Midbrain (tissue), 1 donor: ENCODE results near the gene CCDC78.

Experiments
- DNase-seq: peaks from one replicate; lab custom pipeline; 2025; lab: John Stamatoyannopoulos, UW

The CCDC78 gene

DNA sequence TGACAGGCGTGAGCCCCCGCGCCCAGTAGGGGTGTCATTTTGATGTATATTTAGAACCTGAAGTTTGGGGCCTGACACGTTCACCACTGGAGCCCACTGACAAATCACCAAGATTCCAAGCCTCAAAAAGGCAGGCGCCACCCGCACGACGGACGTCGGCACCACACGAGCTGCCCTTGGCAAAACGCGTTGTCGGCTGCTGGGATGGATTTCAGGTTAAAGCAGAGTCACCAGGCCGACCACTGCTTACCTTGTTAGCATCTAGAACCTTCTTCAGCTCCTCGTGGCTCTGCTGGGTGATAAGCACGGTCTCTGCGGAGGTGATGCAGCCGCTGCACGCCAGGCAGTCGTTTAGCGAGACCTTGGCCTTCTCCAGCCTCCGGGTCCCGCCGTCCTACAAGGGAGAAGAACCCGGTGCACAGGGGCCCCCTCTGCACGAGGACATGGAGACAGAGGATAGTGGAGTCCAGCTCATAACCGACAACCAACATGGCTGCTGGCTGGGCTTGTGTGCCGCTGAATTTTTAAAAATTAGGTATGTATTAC is 10.8 kb upstream of the CCDC78 start:
- no peak for DNase-seq

DNA sequence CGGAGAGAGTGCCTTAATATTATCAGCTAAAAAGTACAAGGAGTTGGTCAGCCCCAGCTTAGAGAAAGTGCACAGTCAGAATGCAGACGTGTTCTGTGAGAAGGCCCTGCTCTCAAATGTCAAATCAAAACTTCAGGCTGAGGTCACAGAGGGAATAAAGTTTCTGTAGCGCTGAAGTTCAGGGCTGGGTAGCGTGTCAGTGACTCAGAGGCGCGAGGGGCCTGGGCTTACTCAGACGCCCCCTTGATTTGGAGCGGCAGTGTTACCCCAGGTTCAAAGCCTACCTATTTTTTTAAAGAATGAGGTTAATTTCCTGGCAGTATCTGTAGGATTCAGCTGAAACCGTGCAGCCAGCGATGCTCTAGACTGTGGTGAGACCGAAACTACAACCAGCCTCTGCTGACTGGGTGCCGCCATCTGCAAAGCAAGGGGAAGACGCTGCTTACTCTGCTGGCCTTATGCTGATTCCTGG is 9.8 kb upstream of the CCDC78 start:
- DNase-seq, result no peak

DNA sequence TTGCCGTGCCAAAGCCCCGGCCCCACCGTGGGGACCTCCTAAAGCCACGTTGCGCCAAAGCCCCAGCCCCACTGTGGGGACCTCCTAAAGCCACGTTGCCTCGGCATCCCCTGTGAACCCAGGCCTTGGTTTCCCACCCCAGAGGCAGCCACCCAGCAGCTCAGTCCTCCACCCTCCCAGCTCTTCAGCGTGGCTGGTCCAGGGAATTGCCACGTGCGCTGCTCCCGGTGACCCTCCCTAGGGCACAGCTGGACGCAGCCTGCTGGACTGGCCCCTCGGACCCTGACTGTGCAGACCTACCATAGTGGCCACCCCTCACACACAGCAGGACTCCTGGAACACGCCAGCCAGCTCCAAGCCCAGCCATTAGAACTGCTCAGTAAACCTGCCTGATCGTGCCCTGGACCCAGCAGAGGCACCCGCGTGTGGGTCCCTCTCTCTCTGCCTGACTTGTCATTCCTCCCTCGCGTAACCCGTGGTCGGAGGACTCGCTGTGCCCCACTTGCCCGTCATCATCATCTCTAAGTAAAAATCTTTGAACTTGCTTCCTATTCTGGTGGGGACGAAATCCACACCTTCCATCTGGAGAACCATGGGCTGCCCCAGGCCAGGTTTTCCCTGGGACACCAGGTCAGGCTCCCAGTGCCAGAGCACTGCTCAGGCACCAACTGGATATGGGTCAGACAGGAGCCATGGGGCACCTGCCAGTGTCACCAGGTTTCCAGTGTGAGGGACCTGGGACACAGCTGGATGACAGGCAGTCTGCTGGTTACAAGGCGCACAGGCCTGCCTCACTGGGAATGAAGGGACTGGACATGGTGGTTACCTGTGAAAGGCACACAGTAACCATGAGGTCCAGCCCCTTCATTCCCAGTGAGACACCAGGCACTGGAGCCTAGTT is 9.0 kb upstream of the CCDC78 start:
- no peak for DNase-seq

DNA sequence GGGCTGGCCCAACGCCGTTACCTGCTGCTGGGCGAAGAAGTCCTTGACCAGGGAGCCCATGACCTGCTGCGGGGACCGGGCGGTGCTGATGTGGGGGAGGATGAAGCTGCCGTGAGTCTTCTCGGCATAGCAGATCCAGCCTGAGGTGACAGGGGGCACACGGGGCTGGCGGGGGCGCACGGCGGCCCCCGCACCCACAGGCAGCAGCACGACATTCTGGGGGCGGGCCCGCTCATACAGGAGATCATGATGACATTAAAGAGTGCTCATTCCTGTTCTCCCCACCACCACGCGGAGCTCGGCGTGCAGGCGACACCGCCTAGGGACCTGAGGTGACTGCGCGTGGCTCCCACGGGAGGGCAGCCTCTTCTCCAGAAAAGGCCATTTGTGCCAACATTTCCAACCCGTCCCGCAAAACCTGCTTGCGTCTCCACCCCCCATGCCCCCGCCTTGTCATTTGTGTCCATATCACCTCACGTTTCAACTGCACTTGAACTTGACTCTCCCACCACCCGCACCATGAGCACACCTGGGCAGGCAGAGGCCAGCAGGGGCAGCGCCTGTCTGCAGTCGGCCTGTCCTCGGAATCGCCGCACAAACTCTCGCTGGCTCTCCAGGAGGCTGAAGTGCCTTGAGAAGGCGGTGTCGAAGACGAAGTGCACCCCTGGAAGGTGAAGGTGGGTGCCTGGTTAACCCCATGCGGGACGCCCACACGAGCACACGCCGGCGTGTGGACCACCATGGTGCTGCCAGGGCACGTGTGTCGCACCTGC is 8.2 kb upstream of the CCDC78 start:
- no peak for DNase-seq

DNA sequence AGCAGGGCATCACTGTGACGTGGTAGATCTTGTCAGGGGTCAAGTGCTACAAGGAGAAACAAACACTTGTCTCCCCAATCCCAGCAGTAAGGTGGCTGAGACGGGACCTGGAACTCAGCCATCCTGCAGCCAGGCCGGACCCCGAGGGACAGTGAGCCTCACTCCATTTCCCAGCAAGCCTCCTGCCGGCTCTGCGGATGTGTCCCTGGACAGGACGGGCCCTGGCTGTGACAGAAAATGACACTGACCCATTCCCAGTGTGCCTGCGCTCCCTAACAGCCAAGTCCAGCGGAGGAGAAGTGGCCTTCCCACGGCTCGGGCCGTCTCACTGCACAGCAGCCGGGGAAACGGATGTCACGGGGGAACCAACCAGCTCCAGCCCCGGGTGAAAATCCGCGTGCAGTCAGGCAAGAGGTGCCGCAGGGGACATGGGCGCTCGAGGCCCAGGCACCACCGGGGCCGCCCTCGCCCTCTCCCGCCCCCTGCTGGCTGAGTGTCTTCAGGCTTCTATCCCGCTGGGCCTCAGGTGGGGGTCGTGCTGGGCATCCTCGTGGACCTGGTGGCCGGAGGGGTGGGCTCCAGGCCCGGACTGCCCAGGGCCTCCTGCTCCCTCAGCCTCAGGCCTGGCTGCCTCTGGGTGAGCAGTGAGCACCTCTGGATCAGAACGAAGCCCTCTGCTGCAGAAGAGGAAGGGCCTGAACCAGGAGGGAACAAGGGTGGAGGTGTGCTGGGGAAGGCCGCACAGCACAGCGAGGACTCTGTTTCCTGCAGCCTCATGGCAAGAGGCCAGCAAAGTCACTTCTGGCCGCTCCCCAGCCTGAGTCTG is 7.4 kb upstream of the CCDC78 start:
- DNase-seq, result no peak

DNA sequence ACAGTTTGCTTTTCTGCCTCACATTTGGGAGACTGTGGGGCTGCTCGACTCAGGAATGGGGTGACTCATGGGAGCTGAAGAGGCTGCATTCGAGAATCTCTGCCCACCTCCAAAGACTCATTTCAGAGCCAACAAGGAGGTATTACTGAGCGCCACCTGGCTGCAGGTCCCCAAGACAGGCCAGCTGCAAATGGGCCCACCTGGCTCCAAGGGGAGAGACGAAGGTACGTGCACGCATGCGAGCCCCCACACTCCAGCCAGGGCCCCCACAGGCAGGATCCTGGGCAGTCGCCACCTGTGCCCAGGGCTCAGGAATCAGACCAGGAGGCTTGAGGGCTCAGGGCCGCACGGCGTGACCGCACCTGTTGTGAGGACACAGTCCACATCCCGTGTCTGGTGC is 6.7 kb upstream of the CCDC78 start:
- no peak for DNase-seq

DNA sequence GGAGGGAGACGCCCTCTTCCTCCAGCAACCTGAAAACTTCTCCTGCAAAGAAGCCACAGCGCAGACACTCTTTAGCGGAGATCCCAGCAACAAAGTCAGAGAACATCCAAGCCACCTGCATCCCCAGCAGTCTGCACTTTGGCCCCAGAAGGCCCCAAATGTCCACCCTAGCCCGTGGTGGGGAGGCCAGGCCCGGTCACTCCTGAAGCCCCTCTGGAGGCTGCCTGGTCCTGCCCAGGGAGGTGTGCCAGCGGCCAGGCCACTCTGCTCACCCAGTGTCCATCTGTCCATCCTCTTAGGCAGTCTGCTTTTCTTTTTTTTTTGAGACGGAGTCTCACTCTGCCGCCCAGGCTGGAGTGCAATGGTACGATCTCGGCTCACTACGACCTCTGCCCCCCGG is 6.1 kb upstream of the CCDC78 start:
- no peak for DNase-seq

DNA sequence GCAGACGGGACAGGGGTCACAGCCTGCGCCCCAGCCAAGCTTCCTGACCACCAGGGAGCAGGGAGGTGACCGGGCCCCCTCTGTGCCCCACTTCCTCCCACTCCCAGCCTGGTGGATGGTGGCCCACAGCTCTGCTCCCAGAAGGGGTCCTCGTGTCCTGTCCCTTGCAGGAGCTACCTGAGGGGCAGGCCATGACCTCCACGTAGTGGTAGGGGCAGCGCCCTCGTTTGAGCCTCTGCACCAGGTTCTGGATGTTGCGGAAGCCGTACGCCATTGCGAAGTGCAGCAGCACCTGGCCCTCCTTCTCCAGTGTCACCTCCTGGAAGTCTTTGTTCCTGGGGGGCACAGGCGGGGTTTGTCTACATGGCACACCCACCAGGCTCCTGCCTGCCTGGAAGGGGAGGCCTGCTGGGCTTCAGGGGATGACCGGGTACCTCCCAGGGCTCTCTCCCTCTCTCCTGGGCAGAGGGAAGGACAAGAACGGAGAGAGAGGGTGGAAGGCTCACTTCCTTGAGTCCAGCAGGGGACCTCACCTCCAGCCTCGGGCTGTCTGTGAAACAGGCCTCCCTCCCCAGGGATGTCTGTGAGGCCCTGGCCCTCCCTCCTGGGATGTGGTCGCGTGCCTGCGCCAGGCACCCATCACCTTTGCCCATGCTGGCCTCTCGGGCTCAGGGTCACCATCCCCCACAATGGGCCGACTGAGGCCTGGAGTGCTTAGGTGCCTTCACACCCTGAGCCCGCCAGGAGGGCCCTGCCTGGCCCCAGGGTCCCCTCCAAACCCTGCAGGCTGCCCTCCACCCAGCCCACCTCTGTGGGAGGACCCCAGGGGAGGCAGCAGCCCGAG is 4.6 kb upstream of the CCDC78 start:
- no peak for DNase-seq

DNA sequence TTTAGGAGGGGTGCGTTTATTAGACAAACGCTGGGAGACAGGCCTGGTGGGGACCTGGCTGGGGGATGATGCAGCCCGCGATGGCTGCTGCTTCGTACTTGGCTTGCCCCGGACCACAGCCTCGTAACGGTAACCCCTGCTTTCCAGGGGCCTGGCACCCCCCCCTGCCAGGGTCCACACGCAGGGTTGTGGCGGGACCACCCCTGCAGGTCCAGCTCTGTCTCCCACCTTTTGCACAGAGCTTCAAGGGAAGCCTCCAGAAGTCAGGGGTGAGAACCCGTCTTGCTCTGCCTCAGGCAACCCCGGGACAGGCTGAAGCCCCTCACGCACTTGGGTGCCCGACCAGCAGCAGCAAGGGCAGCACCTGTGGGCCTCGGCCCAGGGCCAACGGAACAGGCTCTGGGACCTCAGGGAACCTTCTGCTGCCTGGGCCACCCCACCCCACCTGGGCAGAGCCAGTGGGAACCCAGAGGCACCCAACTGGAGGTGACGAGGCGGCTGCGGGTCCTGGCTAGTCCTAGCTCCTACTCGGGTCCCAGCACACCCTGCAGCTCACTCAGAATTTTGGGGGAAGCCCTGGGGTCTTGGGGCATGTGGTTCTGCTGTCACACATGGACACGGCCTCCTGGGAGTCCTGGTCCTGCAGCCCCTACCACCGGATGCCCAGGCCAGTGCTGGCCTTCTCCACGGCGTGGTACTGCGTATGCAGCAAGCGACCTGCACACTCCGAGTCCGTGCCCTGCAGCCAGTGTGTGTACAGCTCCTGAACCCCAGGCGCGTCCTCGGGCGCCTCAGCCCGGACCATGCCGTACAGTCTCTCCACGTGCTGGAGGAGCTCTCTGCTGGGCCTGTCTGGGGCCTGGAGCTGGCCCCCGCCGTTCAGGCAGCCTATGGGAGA is 3.8 kb upstream of the CCDC78 start:
- no peak for DNase-seq

DNA sequence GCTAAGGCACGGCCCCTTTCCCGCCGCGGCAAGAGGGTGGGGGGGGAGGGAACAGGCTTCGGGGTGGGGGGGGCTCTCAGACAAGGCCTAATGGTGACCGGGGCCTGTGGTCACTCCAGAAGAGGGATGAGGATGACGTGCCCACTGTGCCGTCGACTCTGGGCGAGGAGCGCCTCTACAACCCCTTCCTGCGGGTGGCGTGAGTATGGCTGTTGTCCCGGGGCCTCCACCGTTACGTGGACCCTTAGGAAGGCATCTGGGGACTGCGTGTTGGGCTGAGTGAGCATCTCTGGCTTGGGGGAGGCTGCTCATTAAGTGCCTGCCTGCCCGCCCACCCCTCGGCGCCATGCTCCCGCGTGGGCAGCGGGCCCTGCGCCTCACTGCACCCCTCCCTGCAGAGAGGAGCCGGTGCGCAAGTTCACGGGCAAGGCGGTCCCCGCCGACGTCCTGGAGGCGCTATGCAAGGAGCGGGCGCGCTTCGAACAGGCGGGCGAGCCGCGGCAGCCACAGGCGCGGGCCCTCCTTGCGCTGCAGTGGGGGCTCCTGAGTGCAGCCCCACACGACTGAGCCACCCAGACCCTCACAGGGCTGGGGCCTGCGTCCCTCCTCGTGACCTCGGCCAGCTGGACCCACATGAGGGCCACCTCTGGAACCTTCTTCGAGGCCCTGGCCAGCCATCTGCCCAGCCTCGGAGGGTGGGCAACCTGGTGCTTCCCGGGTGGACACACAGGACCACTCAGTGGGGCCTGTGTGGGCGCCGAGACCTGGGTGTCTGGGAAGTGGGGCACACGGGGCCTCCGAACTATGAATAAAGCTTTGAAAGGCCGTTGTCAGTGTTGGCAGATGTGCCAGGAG is 2.9 kb upstream of the CCDC78 start:
- no peak for DNase-seq

DNA sequence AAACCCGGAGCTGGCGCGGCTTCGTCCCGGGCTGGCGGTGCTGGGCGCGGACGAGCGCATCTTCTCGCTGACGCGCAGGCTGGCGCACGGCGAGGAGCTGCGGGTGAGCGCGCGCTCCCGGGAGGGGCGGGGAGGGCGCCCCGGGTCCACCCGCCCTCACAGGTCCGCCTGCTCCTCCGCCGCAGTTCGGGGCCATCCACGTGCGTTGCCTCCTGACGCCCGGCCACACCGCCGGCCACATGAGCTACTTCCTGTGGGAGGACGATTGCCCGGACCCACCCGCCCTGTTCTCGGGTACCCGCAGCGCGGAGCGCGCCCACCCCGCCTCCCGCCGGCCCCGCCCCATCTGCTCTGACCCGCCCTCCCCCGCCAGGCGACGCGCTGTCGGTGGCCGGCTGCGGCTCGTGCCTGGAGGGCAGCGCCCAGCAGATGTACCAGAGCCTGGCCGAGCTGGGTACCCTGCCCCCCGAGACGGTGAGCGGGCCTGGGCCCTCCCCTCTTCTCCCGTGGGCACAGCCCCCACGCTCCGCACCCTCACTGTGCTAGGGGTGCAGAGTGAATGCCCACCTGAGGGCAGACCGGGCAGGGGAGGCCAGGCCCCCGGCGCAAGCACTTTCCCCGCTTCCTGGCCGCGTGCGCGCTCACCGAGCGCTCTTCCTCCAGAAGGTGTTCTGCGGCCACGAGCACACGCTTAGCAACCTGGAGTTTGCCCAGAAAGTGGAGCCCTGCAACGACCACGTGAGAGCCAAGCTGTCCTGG is 2.1 kb upstream of the CCDC78 start:
- peak; percentile 60 for DNase-seq

DNA sequence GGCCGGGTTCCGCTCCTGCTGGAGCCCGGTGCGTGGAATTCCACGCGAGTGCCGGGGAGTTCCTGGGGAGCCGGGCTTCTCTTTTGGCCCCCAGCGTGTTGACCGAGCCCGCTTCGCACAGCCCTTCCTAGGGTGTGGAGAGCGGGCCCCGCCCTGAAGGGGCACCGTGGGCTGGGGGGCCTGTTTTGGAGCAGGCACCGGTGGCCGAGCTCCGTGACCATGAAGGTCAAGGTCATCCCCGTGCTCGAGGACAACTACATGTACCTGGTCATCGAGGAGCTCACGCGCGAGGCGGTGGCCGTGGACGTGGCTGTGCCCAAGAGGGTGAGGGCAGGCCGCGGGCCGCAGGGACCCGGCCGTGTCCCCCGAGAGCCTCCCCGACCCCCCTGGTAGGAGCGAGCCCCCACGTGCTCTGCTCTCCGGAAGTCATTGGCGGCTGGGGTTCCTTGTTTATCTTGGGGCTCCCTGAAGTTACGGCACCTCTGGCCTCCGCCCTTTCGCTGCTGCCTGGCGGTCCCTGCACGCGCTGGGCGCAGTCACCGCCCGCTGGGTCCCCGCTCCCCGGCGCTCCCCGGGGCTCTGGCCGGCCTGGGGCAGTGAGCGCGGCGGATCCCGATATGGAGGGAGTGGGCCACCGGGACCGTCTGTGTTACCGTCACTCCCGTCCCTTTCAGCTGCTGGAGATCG is 1.2 kb upstream of the CCDC78 start:
- DNase-seq, result no peak

DNA sequence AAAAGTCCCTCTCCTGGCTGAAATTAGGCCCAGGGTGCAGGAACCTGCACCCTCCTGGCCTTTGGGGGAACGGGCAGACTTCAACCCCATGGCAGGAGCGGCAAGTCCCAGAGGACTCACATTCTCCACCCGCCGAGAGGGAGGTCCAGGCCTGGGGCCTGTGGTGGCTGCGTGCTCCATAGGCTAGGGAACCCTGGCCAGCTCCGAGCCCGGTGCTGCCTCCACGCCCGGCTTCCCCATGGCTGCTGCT is 130 bp downstream of the CCDC78 start:
- no peak for DNase-seq

DNA sequence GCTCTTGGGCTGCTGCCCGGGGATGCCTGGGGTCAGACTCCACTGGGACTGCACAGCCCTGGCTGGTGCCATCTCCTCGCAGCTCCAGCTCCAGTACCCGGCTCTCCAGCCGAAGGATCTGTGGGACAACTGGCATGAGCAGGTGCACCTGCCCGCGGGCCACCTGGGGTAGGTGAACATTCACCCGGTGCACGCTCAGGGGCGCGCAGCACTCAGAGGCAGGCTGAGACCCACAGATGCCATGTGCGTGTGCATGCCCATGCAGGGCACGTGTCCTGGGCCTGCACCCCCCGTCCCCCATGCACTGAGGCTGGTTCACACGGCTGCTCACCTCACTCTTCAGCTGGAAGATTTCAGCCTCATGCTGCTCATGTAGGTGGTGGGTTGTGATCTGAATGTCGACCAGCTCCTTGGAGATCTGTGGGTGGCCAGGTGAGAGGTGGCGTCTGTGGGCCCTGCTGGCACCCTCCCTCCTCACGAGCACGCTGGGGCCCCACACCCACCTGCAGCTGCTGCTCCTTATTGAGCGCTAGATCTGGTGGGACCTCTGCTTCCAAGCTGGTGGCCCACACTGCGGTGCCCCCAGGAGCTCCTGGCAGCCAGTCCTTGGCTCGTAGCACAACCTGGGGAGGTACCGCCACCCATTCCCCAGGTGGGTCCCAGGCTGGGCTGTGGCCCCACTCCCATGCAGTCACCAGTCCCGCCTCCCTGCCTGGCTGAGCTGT is 618 bp downstream of the CCDC78 start:
- no peak for DNase-seq

DNA sequence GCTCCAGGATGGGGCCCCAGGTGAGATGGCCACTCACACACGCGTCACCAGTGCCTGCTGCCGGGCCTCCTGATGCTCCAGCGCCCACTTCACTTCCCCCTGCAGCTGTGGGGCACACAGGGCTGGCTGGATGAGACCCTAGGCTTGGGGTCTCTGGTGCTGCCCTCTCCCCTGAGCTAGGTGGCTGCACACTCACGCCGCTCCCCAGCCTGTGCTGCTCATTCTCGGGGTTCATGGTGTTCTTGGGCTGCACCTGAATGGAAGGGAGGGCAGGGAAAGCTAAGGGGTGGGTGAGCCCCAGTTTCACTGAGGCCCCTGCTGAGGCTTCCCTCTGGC is 1.2 kb downstream of the CCDC78 start:
- DNase-seq, result no peak

DNA sequence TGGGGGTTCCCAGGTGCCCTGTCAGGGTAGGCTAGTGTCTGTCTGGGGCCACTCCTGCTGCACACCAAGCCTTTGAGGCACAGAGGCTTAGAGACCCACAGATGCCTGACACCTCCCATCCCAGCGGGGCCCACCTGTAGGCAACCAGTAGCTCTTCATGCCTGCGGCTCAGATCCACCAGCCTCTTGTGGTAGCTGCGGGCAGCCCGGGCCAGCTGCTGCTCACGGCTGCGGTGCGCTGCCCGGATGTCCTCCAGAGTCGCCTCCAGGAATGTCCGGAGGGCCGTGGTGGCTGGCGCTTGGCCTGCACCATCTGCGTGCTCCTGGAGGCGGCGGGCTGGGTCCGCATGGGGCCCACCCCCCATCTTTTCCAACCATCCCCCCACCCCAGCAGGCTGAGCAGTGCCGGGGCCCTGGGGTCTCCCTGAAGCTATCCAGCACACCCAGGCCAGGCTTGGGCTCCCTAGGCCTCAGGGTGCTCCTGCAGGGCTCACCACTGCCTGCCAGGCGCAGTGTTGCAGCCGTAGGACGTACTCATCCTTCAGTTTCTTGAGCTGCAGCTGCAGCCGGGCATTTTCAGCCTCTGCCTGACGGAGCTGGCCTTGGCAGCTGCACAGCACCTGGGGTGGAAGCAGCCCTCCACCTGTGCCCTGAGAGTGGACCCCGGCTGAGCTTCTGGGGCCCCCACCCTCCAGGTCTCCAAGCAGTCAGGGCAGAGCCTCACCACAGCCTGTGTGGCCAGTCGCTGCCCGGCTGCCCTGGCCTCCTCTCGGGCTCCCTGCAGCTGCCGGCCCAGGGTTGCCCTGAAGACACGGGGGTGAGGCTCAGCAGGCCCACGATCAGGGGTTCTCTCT is 1.8 kb downstream of the CCDC78 start:
- no peak for DNase-seq

DNA sequence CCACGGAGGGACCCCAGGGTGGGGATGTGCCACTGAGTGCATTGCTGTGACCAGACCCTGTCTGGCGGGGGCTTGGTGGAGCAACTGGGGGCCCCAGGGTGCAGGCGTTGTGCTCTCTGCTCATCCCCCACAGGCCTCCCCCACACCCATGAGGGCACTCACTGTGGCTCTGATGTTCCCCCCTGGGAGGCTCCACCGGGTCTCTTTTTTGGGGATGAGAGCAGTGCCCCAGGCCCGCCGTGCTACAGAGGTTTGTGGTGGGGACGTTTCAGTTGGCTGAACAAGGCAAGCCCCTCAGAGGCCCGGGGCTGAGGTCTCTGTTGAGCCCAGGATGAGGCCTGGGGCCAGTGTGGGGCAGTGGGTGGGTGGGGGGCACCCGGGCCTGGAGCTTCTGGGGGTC is 2.5 kb downstream of the CCDC78 start:
- no peak for DNase-seq
